Rectal smooth muscle tissue (tissue), 1 donor: ENCODE measurements around the gene NCKAP5L.
"Not testable (repeated sequence)": the region's sequence is repeated elsewhere in the genome, so short reads cannot be mapped to it uniquely, and the experiment has no call there.

Experiments used
- H3K27ac ChIP-seq: one replicate; pipeline ENCODE4 v1.7.0; 2013; ENCODE audit warnings: low read depth, low read length, inconsistent platforms
- H3K27me3 ChIP-seq: one replicate; pipeline ENCODE4 v1.7.0; 2013; ENCODE audit warnings: low read length; ENCODE audit not compliant: control insufficient read depth, insufficient read depth
- H3K36me3 ChIP-seq: one replicate; pipeline ENCODE4 v1.7.0; 2013; ENCODE audit warnings: low read length; ENCODE audit not compliant: control insufficient read depth, insufficient read depth
- H3K4me1 ChIP-seq: one replicate; pipeline ENCODE4 v1.7.0; 2013; ENCODE audit warnings: low read length; ENCODE audit not compliant: control insufficient read depth, insufficient read depth
- H3K4me3 ChIP-seq: one replicate; pipeline ENCODE4 v1.7.0; 2013; ENCODE audit warnings: low read length
- H3K9ac ChIP-seq: one replicate; pipeline ENCODE4 v1.7.0; 2013; ENCODE audit warnings: low read length

NCKAP5L gene

GRCh38 chr12:49869816-49870500, 41.7 kb upstream of the NCKAP5L start:
- Histone ChIP-seq H3K27me3 (no peaks in the 10 kb centered on the region), H3K4me1 (no peaks in the 10 kb centered on the region), H3K4me3 (no peak overlapping the region), H3K9ac (no peak overlapping the region), H3K36me3 (no peaks in the 10 kb centered on the region), H3K27ac (no peak overlapping the region)

DNA sequence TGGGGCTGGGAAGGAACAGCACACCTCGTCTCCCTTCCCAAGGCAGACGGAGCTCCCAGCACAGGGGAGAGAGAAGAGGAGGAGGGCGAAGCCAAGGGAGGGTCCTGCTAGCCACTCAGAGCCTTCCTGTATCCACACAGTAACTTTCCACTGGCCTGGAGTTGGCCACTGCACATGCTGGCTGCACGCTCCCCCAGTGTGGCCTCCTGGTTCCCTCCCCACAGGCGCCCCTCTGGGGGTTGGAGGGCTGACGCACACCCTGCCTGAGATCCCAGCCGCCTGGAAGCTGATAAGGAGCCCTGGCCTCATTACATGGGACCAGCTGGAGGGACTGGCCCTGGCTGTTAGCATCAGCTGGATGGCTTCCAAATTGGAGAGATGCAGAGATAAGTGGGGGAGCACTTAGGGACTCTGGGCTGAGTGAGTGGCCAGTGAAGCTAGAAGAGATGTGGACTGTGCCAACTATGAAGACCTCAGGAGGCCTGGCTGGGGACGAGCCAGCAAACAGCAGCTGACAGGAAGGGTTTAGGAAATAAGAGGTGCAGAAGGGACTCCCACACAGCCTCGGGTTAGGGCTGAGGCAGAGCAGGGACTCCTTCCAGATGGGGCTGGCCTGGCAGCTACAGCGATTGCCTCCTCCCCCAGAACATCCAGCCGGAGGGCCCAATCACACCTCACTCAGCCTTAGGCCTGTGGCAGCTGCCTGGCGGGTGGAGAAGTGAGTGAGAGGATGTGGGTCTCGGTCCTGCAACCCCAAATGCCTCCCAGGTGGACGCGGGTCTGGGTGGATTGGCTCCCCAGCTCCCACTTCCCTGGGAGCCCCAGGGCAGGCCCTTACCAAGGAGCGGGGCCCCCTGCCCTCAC, 41.0 kb upstream of the NCKAP5L start:
- Histone ChIP-seq H3K36me3 (no peaks in the 10 kb centered on the region), H3K4me1 (no peaks in the 10 kb centered on the region), H3K9ac (no peak overlapping the region), H3K4me3 (no peak overlapping the region), H3K27me3 (no peaks in the 10 kb centered on the region), H3K27ac (no peak overlapping the region)

- Histone ChIP-seq H3K4me3 (no peak overlapping the region), H3K27me3 (no peaks in the 10 kb centered on the region), H3K36me3 (no peaks in the 10 kb centered on the region), H3K9ac (no peak overlapping the region), H3K4me1 (no peaks in the 10 kb centered on the region), H3K27ac (peak overlapping the region; percentile 20)
These were observed 40.2 kb upstream of the NCKAP5L start for GRCh38 chr12:49868449-49868848.

DNA sequence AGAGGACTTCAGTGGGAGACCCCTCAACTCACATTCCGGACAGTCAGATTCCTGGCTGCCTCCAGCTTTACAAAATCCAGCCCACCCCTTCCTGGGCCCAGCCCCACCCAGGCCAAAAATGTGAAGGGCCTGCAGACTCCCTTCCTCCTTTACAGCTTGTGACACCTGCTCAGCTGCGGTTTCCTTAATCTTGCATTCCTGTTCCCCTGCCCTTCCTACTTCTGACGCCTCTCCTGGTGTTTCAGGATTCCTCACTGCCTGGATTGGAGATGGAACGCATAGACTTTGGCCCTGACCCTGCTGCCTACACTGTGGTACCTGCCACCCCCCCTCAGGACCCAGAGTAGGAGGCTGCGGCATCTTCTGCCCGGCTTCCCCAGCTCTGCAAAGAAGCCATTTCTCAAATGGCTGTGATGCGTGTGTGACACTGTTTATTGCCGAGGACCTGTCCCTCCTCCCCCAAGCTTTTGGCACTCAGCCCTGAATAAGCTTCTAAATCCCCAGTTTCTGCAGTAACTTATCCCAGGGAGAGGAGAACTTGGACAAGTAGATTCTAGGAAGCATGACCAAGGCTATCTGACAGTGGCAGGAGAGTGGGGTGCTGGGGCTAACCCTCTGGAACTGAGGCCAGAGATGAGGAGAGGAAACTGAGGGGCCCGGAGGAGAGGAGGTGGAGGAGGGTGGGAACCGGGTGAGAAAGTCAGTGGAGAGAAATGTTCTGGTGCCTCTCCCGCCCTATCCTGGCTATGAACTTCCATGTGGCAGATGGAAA, 39.5 kb upstream of the NCKAP5L start:
- no peak overlapping the region for H3K27ac ChIP-seq
- no peaks in the 10 kb centered on the region for H3K36me3 ChIP-seq
- H3K27me3 ChIP-seq: no peaks in the 10 kb centered on the region
- H3K4me1 ChIP-seq: no peaks in the 10 kb centered on the region
- H3K9ac ChIP-seq: no peak overlapping the region
- no peak overlapping the region for H3K4me3 ChIP-seq

- H3K4me3 ChIP-seq: no peak overlapping the region
- no peak overlapping the region for H3K27ac ChIP-seq
- no peaks in the 10 kb centered on the region for H3K36me3 ChIP-seq
- H3K27me3 ChIP-seq: no peaks in the 10 kb centered on the region
- no peaks in the 10 kb centered on the region for H3K4me1 ChIP-seq
- no peak overlapping the region for H3K9ac ChIP-seq
These were observed 38.8 kb upstream of the NCKAP5L start for GRCh38 chr12:49866859-49867569.

DNA sequence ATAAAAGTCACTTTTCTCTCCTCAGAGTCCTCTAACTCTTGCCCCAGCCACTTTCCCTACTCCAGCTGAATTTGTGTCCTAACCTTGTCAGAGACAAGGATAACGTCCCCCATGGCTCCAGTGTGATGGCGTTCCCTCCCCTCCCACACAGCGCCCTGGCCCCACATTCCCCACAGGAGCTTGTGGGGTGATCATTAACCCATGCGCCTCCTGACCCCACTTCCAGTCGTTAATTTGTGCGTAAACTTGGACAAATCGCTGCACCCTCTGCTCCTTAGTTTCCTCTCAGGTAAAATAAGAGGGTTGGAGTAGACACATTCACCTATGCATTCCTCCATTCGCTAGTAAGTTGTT, 37.5 kb upstream of the NCKAP5L start:
- Histone ChIP-seq H3K27ac (no peak overlapping the region), H3K9ac (no peak overlapping the region), H3K4me1 (no peaks in the 10 kb centered on the region)

DNA sequence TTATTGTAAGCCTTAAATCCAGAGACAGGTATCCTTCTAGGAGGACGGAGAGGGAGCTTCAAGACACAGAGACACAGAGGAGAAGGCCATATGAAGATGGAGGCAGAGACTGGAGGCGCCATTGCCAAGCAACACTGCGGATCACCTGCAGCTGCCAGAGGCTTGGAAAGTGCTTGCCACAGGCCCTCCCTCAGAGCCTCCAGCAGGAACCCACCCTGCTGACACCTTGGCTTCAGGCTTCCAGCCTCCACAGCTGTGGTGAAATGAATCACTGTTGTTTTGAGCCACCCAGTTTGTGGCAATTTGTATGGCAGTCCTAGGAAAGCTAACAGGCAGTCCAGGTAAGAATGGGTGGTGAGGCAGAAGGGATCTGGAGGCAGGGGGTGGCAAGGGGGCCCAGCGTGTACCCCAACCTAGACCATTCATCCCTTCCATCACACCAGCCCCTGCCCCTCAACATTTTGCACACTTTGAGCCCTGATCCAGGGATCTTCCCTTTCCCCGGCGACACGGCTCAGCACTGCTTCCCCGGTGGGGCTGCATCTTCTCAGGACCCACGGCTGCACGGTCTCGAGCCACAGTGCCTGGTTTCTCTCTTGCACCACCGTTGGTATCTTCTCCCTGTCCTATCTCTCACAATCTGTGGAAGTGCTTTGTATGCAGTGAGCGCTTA, 37.0 kb upstream of the NCKAP5L start:
- no peak overlapping the region for H3K4me3 ChIP-seq
- H3K27ac ChIP-seq: no peak overlapping the region
- no peaks in the 10 kb centered on the region for H3K27me3 ChIP-seq
- no peak overlapping the region for H3K9ac ChIP-seq
- no peaks in the 10 kb centered on the region for H3K36me3 ChIP-seq
- no peaks in the 10 kb centered on the region for H3K4me1 ChIP-seq

More for the DNA sequence above, 37.5 kb upstream of the NCKAP5L start:
- no peaks in the 10 kb centered on the region for H3K27me3 ChIP-seq
- H3K4me3 ChIP-seq: no peak overlapping the region
- H3K36me3 ChIP-seq: no peaks in the 10 kb centered on the region

DNA sequence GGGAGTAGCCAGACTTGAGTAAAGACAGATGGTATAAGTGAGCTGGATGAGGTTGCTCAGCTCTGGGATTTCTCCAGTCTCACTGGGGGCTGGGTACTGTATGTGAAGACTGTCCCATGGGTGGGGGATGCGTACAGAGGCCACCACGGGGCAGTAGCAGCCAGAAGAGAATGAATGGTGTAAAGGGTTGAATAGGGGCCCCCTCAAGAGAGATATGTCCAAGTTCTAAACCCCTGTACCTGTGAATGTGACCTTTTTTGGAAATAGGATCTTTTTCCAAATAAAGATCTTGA, 36.5 kb upstream of the NCKAP5L start:
- no peak overlapping the region for H3K9ac ChIP-seq
- H3K4me3 ChIP-seq: no peak overlapping the region
- H3K27me3 ChIP-seq: no peaks in the 10 kb centered on the region
- H3K4me1 ChIP-seq: no peaks in the 10 kb centered on the region
- no peak overlapping the region for H3K27ac ChIP-seq
- H3K36me3 ChIP-seq: no peaks in the 10 kb centered on the region

DNA sequence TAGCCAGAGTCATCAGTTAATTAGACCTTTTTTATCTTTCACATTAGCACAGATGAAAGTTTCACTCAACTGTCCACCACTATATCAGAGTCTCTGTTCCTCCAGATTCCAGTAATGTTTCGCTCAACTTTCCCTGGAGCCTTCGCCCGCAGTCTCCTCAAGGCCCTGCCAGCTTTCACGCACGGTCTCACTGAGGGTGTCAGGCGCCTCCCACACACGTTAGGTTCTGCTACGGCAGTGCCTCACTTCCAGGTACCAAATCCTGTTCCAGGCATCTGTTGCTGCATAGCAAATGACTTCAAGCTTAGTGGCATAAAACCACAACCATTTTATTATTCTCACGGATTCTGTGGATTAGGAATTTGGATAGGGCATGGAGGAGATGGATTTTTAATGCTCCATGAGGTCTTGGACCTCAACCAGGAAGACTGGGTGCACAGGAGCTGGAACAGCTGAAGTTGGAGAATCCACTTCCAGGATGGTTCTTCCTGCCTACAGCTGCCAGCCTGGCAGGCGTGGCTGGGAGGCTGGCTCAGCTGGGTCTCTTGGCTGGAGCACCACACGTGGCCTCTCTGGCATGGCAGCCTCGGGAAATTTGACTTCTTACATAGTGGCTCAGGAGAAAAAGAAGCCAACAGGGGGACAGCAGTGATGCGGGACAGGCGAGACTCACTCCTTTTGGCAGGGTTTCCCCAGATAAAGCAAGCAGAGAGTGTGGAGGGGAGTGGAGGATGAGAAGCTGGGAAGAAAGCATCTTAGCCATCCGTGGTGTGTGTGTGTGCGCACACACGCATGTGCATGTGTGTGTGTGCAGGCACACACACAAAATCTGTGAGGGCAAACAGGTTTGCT, 36.0 kb upstream of the NCKAP5L start:
- Histone ChIP-seq H3K4me3 (no peak overlapping the region), H3K27ac (no peak overlapping the region), H3K27me3 (no peaks in the 10 kb centered on the region), H3K4me1 (no peaks in the 10 kb centered on the region), H3K36me3 (no peaks in the 10 kb centered on the region), H3K9ac (no peak overlapping the region)

DNA sequence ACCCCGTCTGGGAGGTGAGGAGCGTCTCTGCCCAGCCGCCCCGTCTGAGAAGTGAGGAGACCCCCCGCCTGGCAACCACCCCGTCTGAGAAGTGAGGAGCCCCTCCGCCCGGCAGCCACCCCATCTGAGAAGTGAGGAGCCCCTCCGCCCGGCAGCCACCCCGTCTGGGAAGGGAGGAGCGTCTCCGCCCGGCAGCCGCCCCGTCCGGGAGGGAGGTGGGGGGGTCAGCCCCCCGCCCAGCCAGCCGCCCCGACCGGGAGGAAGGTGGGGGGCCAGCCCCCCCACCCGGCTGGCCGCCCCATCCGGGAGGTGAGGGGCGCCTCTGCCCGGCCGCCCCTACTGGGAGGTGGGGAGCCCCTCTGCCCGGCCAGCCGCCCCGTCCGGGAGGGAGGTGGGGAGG, 32.7 kb upstream of the NCKAP5L start:
- not testable (repeated sequence) for H3K4me3 ChIP-seq, H3K27ac ChIP-seq, H3K9ac ChIP-seq, H3K27me3 ChIP-seq, H3K36me3 ChIP-seq, H3K4me1 ChIP-seq

GRCh38 chr12:49855890-49856289, 27.7 kb upstream of the NCKAP5L start:
- not testable (repeated sequence) for H3K27me3 ChIP-seq, H3K27ac ChIP-seq, H3K36me3 ChIP-seq, H3K4me3 ChIP-seq, H3K4me1 ChIP-seq, H3K9ac ChIP-seq
